Activated naive CD8-positive, alpha-beta T cell (primary cell): ENCODE data around the gene NMRK2.
A peak's percentile ranks its signal among the peaks of the same experiment; 100 is the strongest.

Source experiments
- H3K27ac Mint-ChIP-seq: one replicate; pipeline ENCODE4 v1.8.0; 2021; ENCODE audit warnings: mixed read lengths
- H3K27me3 Mint-ChIP-seq: one replicate; pipeline ENCODE4 v1.8.0; 2021; ENCODE audit warnings: mixed read lengths
- H3K36me3 Mint-ChIP-seq: one replicate; pipeline ENCODE4 v1.8.0; 2021; ENCODE audit warnings: mixed read lengths
- H3K4me1 Mint-ChIP-seq: one replicate; pipeline ENCODE4 v1.8.0; 2021; ENCODE audit warnings: low read depth, mixed read lengths
- H3K4me3 Mint-ChIP-seq: one replicate; pipeline ENCODE4 v1.8.0; 2021; ENCODE audit warnings: mild to moderate bottlenecking, mixed read lengths
- H3K9me3 Mint-ChIP-seq: one replicate; pipeline ENCODE4 v1.8.0; 2021; ENCODE audit warnings: low read depth, mixed read lengths

NMRK2 gene

DNA sequence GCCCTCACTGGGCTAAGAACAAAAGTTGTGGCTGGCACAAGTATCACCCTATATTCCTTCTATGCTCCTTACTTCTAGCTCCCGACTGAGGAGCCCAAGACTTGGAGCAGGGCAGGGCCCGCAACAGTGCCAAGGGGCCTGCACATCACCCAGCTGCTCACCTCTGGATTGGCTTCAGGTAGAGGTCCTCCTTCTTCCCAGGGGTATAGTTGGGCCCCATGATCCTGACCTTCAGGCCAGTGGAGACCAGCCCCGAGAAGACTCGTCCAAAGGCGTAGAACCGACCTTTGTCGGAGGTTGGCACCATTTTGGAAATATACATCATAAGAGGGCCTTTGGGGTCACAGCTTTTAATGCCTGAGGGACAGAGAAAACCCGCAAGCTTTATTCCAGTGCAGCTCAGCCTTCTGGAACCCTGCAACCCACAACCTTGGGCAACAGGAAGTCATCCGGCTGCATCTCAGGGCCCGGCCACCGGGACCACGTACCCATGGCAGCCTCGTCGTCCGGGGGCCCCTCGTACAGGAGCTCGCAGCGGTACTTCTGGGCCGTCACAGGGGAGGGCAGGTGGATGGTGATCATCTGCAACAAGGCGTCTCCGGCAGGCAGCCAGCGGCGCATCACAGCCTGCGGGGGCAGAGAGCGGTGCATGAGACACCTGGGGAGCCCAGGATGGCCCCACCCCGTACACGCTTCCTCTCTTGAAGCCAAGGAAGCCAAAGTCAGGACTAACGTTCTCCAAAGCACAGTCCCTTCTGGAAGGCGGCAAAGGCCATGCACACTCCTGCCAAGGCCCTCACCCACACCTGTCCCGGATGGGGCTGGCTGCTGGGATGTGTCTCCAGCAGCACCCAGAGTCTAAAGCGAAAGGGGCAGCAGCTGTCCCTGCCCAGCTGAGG is 47.7 kb downstream of the NMRK2 start:
- Mint-ChIP-seq H3K9me3 (no peaks in the 10 kb centered on the region), H3K4me3 (peak overlapping the region; percentile 99), H3K36me3 (peaks cover 17% of the 10 kb centered on the region), H3K27me3 (no peaks in the 10 kb centered on the region), H3K4me1 (peaks cover 39% of the 10 kb centered on the region), H3K27ac (no peak overlapping the region)

DNA sequence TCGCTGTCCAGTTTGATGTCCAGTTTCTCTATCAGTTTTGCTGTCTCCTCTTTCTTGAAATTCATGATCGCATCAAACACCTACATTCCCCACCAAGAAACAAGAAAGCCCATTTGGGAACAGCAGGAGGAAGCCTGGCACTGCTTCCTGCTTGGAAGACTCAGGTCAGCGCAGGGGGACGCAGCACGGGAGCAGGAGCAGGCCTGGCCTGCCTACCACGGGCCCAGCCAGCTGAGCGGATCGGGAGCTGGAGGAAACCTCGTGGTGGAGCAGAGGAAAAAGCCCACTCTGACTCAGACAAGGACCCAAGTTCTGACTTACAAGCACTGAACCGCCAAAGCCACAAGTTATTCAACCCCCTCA is 48.5 kb downstream of the NMRK2 start:
- Mint-ChIP-seq H3K4me3 (peak overlapping the region; percentile 99), H3K36me3 (peaks cover 17% of the 10 kb centered on the region), H3K27me3 (no peaks in the 10 kb centered on the region), H3K9me3 (no peaks in the 10 kb centered on the region), H3K4me1 (peaks cover 43% of the 10 kb centered on the region), H3K27ac (peak overlapping the region; percentile 34)

DNA sequence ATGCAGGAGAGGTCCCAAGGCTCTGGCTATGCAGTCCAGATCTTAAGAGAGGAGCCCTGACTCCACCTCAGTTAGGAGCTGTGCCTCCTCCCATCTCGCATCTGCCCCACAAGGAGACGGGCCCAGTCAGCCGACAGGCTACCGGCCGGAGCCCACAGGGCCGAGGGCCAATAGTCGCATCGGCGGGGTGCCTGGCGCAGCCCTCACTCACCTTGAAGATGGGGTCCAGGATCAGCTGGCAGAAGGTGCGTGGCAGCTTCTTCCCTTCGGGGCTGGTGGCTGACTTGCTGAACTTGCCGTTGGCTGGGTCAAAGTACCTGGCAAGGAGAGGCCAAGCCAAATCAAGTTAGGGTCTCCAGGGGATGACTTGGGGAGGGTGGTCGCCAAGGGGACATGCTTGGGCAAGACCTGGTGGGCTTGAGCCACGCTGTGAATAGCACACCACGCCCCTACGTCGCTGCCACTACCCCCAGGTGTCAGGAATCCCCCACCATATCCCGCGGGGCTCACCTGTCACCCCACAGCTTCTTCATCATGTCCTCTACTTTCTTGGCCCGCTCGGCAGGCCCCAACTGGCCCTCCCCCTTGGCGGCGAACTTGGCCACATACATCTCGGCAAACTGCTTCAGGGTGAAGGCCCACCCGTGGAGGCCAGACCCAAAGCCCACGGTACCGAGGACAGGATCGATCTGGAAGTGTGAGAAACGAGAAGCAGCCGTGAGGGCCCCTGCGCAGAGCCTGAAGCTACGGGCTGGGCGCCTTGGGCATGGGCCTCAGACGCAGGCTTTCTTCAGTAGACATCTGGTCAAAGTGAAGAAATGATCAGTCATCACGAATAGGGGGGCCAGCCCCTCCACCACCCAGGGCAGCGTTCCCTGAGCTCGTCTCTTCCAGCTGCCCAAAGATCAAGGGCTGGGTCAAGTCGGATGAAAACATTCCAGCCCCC is 49.1 kb downstream of the NMRK2 start:
- Mint-ChIP-seq H3K9me3 (no peaks in the 10 kb centered on the region), H3K4me3 (peak overlapping the region; percentile 99), H3K27ac (peak overlapping the region; percentile 99), H3K36me3 (peaks cover 17% of the 10 kb centered on the region), H3K27me3 (no peaks in the 10 kb centered on the region), H3K4me1 (peaks cover 49% of the 10 kb centered on the region)

DNA sequence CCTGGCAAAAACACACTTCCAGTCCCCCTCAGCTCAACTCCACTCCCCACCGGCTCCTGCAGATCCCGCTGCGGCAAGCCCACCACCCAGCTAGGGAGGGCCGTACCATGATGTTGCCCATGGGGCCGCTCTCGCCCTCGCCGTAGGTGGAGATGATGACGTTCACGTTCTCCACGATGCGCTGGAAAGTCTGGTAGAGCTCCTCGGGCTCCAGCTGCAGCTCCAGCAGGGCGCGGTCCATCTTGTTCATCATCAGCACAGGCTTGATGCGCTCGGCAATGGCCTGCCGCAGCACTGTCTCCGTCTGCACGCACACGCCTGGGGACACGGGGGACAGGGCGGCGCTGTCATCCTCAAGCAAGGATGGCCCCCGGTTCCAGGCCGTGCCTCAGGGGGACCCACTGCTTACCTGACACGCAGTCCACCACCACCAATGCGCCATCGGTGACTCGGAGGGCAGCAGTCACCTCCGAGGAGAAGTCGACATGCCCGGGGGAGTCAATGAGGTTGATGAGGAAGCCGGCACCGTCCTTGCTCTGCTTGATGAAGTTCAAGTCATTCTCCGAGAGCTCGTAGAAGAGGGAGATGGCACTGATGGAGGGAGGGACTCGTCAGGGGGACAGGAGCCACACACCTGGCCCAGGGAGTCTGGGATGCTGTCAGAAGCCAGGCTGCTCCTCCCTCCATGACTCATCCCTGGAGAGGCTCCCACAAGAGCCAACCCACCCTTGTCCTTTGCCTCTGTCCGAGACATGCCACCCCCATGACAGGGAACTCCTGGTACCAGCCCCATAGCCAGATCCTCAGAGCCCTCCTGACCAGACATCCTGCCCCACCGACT is 50.1 kb downstream of the NMRK2 start:
- H3K4me3 Mint-ChIP-seq: peak overlapping the region; percentile 99
- H3K9me3 Mint-ChIP-seq: no peaks in the 10 kb centered on the region
- peaks cover 17% of the 10 kb centered on the region for H3K36me3 Mint-ChIP-seq
- peak overlapping the region; percentile 99 for H3K27ac Mint-ChIP-seq
- H3K4me1 Mint-ChIP-seq: peaks cover 53% of the 10 kb centered on the region
- H3K27me3 Mint-ChIP-seq: no peaks in the 10 kb centered on the region

DNA sequence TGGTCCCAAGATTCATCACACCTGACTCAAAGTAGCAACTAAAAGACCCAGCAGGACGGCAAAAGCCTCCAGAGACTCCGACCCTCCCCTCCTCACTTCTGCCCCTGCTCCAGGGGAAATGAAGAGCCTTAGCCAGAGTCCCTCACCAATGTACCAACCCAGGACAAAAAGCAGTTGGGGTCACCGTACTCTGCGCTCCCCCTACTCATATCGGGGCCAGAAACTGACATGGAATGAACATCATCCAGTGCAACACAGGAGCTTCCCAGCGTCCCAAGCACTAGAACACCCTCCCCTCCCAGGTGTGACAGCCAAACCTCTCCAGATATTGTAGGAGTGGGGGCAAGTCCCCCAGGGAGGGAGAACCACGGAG is 50.7 kb downstream of the NMRK2 start:
- no peaks in the 10 kb centered on the region for H3K27me3 Mint-ChIP-seq
- peak overlapping the region; percentile 99 for H3K4me3 Mint-ChIP-seq
- H3K27ac Mint-ChIP-seq: peak overlapping the region; percentile 99
- peaks cover 50% of the 10 kb centered on the region for H3K4me1 Mint-ChIP-seq
- no peaks in the 10 kb centered on the region for H3K9me3 Mint-ChIP-seq
- H3K36me3 Mint-ChIP-seq: peaks cover 17% of the 10 kb centered on the region

DNA sequence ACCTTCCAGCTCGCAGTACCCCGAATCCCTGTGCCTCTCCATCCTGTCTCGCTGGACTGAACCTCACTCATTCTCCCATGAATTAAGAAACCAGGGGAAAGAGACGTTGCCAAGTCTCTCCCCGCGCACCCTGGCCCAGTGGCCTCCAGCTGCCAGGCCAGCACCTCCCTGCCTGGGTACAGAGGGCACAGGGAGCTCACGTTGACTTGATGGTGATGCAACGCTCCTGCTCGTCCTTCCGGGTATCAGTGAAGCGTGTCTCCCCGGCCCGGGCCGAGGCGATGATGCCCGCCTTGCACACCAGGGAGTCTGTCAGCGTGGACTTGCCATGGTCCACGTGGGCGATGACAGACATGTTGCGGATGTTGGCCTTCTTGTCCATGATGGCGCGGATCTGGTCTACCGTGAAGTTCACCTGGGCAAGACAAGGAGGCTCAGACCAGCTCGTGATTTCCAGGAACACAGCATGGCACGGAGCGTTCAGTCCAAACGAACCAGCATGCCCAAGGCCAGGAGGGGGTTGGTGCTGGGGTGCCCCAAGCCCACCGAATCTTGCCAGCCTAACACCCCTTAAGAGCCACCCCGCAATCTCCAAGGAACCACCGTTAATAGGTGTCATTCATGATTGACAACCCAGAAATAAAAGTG is 51.2 kb downstream of the NMRK2 start:
- Mint-ChIP-seq H3K9me3 (no peaks in the 10 kb centered on the region), H3K36me3 (peaks cover 17% of the 10 kb centered on the region), H3K27me3 (no peaks in the 10 kb centered on the region), H3K4me1 (peaks cover 48% of the 10 kb centered on the region), H3K4me3 (peak overlapping the region; percentile 99), H3K27ac (peak overlapping the region; percentile 99)

DNA sequence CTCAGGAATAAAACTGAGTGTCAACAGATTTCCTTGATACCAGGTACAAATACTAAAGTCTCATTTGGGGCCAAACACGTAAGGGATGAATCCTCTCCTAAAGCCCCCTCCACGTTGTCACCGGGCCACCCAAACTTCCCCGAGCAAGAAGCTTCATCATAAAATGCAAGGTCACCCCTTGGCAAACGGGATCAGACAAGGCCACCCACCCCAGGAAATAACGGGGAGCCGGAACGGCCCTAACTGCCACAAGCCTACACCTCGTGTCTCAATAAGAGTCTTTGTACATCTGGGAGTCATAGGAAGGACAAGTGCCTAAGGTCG is 51.7 kb downstream of the NMRK2 start:
- H3K4me1 Mint-ChIP-seq: peaks cover 45% of the 10 kb centered on the region

DNA sequence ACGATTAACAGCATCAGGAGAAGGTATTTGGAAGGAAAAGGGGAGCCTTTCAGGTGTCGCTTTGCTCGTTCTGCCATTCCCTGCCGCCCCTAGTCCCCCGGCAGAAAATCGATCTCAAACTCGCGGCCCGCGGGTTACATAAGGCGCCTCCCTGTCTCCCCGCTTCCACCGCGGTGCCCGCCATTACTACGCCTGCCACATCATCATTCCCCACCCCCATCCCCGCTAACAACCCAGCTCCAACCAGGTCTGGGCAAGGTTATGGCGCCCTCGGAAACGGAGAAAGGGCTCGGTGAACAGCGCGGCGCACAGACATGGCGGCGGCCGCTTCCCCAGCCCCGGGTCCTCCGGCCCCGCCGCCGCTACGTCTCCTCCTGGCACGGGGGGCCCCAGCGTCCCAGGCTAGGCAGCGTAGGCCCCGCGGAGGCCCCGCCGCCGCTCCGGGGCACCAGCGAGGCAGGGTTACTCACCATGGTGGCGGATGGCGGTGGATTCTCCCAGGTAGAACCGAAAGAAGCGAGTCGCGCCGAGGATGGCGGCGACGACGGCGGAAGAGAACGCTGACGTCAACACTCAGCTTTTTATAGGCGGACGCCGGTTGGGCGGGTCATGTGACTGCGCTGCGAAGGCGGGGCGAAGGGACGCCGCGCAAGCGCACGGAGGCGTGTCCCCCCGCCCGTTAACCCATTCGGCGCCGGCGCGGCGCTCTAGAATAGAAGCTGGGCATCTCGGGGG is 52.2 kb downstream of the NMRK2 start, which contains the start of gene EEF2:
Gene EEF2, minus strand, starts transcription at position 556 of the 735 bp plus-strand sequence. Its CDS starts 83 bp downstream, at position 473.
- Mint-ChIP-seq H3K4me1 (peaks cover 43% of the 10 kb centered on the region), H3K36me3 (peaks cover 17% of the 10 kb centered on the region), H3K4me3 (peak within 1 kb of the TSS; percentile 99), H3K9me3 (no peaks in the 10 kb centered on the region), H3K27me3 (no peaks in the 10 kb centered on the region), H3K27ac (peak within 1 kb of the TSS; percentile 99)

More for the DNA sequence above, 51.7 kb downstream of the NMRK2 start:
- no peaks in the 10 kb centered on the region for H3K9me3 Mint-ChIP-seq
- peak overlapping the region; percentile 99 for H3K27ac Mint-ChIP-seq
- no peaks in the 10 kb centered on the region for H3K27me3 Mint-ChIP-seq
- H3K36me3 Mint-ChIP-seq: peaks cover 17% of the 10 kb centered on the region
- peak overlapping the region; percentile 99 for H3K4me3 Mint-ChIP-seq

DNA sequence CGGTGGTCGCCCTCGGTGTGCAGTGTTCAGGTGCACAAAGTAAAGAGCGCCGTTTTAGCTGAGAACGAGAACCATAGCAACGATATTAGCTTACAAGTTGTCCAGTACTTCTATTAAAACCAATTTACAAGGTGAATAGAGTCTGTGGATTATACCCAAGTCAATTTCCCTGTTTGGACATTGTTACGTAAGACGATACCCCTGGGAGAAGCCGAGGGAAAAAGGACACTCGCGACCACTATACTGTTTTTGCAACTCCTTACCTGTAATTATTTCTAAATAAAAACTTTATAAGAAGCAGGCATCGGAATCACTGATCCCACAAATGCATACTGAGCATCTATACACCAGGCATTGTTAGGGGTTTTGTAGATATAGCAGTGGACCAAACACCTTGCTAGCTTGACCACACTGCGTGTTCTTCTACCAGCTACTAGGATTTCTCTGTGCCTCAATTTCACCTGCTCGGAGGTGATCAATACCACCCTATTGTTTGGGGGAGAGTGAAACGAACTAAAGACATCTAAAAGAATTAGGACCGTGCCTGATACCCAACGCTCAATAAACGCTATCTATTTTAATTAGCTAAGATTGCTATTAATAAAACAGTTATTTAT is 52.9 kb downstream of the NMRK2 start:
- Mint-ChIP-seq H3K36me3 (peaks cover 17% of the 10 kb centered on the region), H3K4me1 (peaks cover 45% of the 10 kb centered on the region), H3K27me3 (no peaks in the 10 kb centered on the region)

DNA sequence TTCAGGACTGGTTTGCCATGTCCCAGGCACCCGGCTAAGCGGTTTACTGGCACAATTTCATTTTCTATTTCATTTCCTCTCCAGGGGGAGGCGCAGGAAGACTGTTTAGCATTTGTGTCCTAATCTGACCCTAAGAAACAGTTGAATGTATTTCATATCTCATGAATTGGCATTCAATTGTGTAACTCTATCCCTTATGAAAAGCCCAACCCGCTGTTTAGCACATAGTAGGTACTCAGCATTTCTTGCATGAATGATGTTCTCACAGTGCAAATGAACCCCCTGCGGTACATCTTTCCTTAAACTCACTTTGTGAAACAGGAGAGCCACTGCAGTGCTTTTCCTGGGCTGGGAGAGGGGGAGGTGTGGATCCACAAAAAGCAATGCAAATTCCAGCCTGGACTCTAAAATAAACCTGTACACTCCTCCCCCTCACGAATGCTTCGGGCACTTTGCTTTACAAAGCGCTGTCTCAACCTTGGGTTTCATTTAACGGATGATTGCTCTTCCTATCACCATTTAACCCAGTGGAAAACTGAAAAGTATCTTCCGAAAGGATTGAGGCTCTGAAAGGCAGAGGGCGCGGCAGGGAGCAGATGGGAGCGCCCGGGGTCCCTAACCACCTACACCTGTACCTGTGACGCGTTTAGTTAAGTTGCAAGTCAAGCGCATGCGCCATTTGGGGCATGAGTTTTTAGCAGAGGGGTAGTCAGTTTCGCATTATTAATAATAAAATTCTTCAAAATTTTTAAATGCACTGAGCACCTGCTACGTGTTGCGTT is 53.6 kb downstream of the NMRK2 start:
- Mint-ChIP-seq H3K4me1 (peaks cover 41% of the 10 kb centered on the region), H3K27ac (peak overlapping the region; percentile 62), H3K4me3 (peak overlapping the region; percentile 99), H3K36me3 (peaks cover 17% of the 10 kb centered on the region), H3K9me3 (no peaks in the 10 kb centered on the region), H3K27me3 (no peaks in the 10 kb centered on the region)

More for the DNA sequence above, 52.9 kb downstream of the NMRK2 start:
- Mint-ChIP-seq H3K4me3 (peak overlapping the region; percentile 99), H3K9me3 (no peaks in the 10 kb centered on the region), H3K27ac (peak overlapping the region; percentile 99)

DNA sequence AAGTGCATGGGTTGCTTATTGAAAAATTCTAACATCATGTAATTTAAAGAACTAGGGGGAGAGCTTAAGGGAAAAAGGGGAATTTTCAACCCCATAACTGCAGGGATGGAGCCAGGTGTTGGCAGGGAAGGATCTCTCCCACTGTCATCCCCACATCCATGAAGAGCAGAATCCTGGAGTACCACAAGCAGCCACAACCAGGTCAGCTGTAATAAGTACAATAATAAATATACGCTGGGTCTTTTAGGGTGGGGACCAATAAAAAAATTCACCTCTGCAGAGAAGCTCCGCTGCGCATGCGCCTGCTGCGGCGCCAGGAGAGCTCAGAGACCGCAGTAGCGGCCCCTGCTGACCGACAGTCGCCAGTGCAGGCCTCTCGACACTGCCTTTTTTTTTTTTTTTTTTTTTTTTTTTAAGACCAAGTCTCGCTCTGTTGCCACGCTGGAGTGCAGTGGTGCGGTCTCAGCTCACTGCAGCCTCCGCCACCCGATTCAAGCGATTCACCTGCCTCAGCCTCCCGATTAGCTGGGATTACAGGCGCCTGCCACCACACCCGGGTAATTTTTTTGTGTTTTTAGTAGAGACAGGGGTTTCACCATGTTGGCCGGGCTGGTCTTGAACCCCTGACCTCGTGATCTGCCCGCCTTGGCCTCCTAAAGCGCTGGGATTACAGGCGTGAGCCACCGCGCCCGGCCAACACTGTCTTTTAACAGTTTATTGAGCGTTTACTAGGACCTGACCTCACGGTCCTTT is 54.9 kb downstream of the NMRK2 start:
- H3K4me1 Mint-ChIP-seq: peaks cover 33% of the 10 kb centered on the region
- peak overlapping the region; percentile 70 for H3K4me3 Mint-ChIP-seq
- peak overlapping the region; percentile 72 for H3K27ac Mint-ChIP-seq
- peaks cover 17% of the 10 kb centered on the region for H3K36me3 Mint-ChIP-seq
- no peaks in the 10 kb centered on the region for H3K9me3 Mint-ChIP-seq
- no peaks in the 10 kb centered on the region for H3K27me3 Mint-ChIP-seq

DNA sequence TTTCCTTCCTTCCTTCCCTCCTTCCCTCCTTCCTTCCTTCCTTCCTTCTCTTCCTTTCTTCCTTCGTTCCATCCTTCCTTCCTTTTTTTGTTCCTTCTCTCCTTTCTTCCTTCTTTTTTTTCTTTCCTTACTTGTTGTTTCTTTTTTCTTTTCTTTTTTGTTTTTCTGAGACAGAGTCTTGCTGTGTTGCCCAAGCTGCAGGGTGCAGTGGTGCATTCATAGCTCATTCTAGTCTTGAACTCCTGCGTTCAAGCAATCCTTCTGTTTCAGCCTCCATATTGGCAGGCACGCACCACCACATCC is 57.9 kb downstream of the NMRK2 start:
- Mint-ChIP-seq H3K4me1 (peaks cover 18% of the 10 kb centered on the region), H3K9me3 (no peaks in the 10 kb centered on the region), H3K27me3 (no peaks in the 10 kb centered on the region), H3K27ac (peak overlapping the region; percentile 74), H3K4me3 (peak overlapping the region; percentile 34), H3K36me3 (no peaks in the 10 kb centered on the region)
